HG02763 (cell line): ENCODE measurements around the gene PFDN1.

Experiments used
- ATAC-seq: cut with Tn5 transposase; IDR thresholded peaks from one replicate; pipeline ENCODE4 v1.9.1; 2021; ENCODE audit warnings: mild to moderate bottlenecking, moderate library complexity; ENCODE audit not compliant: unreplicated experiment

Gene PFDN1

GRCh38 chr5:140329739-140330481 is 27.0 kb upstream of the PFDN1 start:
- no peak for ATAC-seq

- ATAC-seq: no peak
These were observed 25.3 kb upstream of the PFDN1 start for GRCh38 chr5:140328036-140328764.

- ATAC-seq: no peak
These were observed 24.7 kb upstream of the PFDN1 start for GRCh38 chr5:140327589-140327988.

GRCh38 chr5:140325486-140325885 is 22.6 kb upstream of the PFDN1 start:
- no peak for ATAC-seq

GRCh38 chr5:140324617-140325241 is 21.8 kb upstream of the PFDN1 start:
- no peak for ATAC-seq

GRCh38 chr5:140324041-140324600 is 21.2 kb upstream of the PFDN1 start:
- no peak for ATAC-seq

GRCh38 chr5:140322751-140323731 is 20.1 kb upstream of the PFDN1 start:
- ATAC-seq: no peak

- no peak for ATAC-seq
These were observed 18.9 kb upstream of the PFDN1 start for GRCh38 chr5:140321796-140322195.

- no peak for ATAC-seq
These were observed 16.9 kb upstream of the PFDN1 start for GRCh38 chr5:140319833-140320232.

GRCh38 chr5:140318792-140319191 is 15.9 kb upstream of the PFDN1 start:
- no peak for ATAC-seq

GRCh38 chr5:140317859-140318258 is 15.0 kb upstream of the PFDN1 start:
- ATAC-seq: no peak

GRCh38 chr5:140312791-140313189 is 9.9 kb upstream of the PFDN1 start:
- ATAC-seq: no peak

GRCh38 chr5:140312067-140312790 is 9.3 kb upstream of the PFDN1 start:
- ATAC-seq: no peak

- no peak for ATAC-seq
These were observed 8.1 kb upstream of the PFDN1 start for GRCh38 chr5:140311011-140311467.

- ATAC-seq: no peak
These were observed 7.5 kb upstream of the PFDN1 start for GRCh38 chr5:140310434-140310833.

GRCh38 chr5:140309706-140310249 is 6.9 kb upstream of the PFDN1 start:
- ATAC-seq: no peak

- ATAC-seq: no peak
These were observed 2.6 kb upstream of the PFDN1 start for GRCh38 chr5:140305471-140305870.

- no peak for ATAC-seq
These were observed 1.1 kb upstream of the PFDN1 start for GRCh38 chr5:140303966-140304365.

- ATAC-seq: no peak
These were observed 1.8 kb downstream of the PFDN1 start for GRCh38 chr5:140301136-140301535.
